GM23338 (cell line): ENCODE data around the gene CDK16. TPM values are rescaled to one million over a fixed set of nuclear protein-coding genes. Genes with fewer than 3 reads are reported as not detected.

Experiments
- ATAC-seq: fragments of 200-7000 bp; cut with Tn5 transposase; 3 replicates; pipeline ENCODE4 v1.9.1; 2020
- DNase-seq: peaks from one replicate; pipeline ENCODE4 v3.0.0-alpha.2; 2015; ENCODE audit warnings: low spot score
- H2AFZ ChIP-seq: fragments of 200-600 bp; sonication (generic); 2 replicates; pipeline ENCODE4 v1.8.0; 2016; ENCODE audit warnings: antibody characterized with exemption, mild to moderate bottlenecking, moderate library complexity
- H3F3A ChIP-seq: fragments of 200-600 bp; sonication (generic); replicated peaks from 2 replicates; pipeline ENCODE4 v1.8.0; 2017; ENCODE audit warnings: antibody characterized with exemption, mixed run types, low read depth
- H3K27ac ChIP-seq: fragments of 200-600 bp; sonication (generic); 2 replicates; pipeline ENCODE4 v1.6.1; 2016; ENCODE audit warnings: low read depth
- H3K27me3 ChIP-seq: fragments of 200-600 bp; sonication (generic); 2 replicates; pipeline ENCODE4 v1.8.0; 2016; ENCODE audit warnings: mild to moderate bottlenecking, mixed run types, moderate library complexity; ENCODE audit not compliant: insufficient read depth
- H3K36me3 ChIP-seq: fragments of 200-600 bp; sonication (generic); 2 replicates; pipeline ENCODE4 v1.8.0; 2016; ENCODE audit warnings: mild to moderate bottlenecking; ENCODE audit not compliant: insufficient read depth
- H3K4me1 ChIP-seq: fragments of 200-600 bp; sonication (generic); 2 replicates; pipeline ENCODE4 v1.8.0; 2016; ENCODE audit warnings: mild to moderate bottlenecking, moderate library complexity; ENCODE audit not compliant: insufficient read depth
- H3K4me2 ChIP-seq: fragments of 200-600 bp; sonication (generic); 2 replicates; pipeline ENCODE4 v1.7.1; 2017; ENCODE audit warnings: mixed run types
- H3K4me3 ChIP-seq: fragments of 200-600 bp; sonication (generic); 2 replicates; pipeline ENCODE4 v1.6.1; 2016; ENCODE audit warnings: mixed run types
- H3K79me2 ChIP-seq: fragments of 200-600 bp; sonication (generic); replicated peaks from 2 replicates; pipeline ENCODE4 v1.8.0; 2017; ENCODE audit warnings: mild to moderate bottlenecking; ENCODE audit not compliant: insufficient read depth
- H3K9me2 ChIP-seq: fragments of 200-600 bp; sonication (generic); 2 replicates; pipeline ENCODE4 v1.8.0; 2017; ENCODE audit not compliant: insufficient read depth
- H4K20me1 ChIP-seq: fragments of 200-600 bp; sonication (generic); replicated peaks from 2 replicates; pipeline ENCODE4 v1.8.0; 2017; ENCODE audit warnings: mild to moderate bottlenecking; ENCODE audit not compliant: insufficient read depth
- H3K27ac Mint-ChIP-seq: 2 replicates; pipeline ENCODE4 v1.8.0; 2020; ENCODE audit warnings: inconsistent platforms, mild to moderate bottlenecking, moderate library complexity, mixed read lengths
- H3K27me3 Mint-ChIP-seq: 3 replicates; pipeline ENCODE4 v1.8.0; 2022; ENCODE audit warnings: low read depth, mild to moderate bottlenecking, moderate library complexity, mixed read lengths, inconsistent platforms; ENCODE audit not compliant: insufficient read depth, poor library complexity
- H3K36me3 Mint-ChIP-seq: 3 replicates; pipeline ENCODE4 v1.8.0; 2021; ENCODE audit warnings: low read depth, mild to moderate bottlenecking, inconsistent platforms, moderate library complexity, mixed read lengths
- H3K4me1 Mint-ChIP-seq: 3 replicates; pipeline ENCODE4 v1.8.0; 2020; ENCODE audit warnings: mild to moderate bottlenecking, inconsistent platforms, mixed read lengths
- H3K4me3 Mint-ChIP-seq: 3 replicates; pipeline ENCODE4 v1.8.0; 2021; ENCODE audit warnings: moderate library complexity, mild to moderate bottlenecking, inconsistent platforms, mixed read lengths
- H3K9me3 Mint-ChIP-seq: 3 replicates; pipeline ENCODE4 v1.8.0; 2020; ENCODE audit warnings: moderate library complexity, mild to moderate bottlenecking, inconsistent platforms, mixed read lengths
- EZH2 ChIP-seq: fragments of 200-600 bp; sonication (generic); IDR thresholded peaks from one replicate; pipeline ENCODE4 v1.8.0; 2017; ENCODE audit warnings: antibody characterized with exemption, mild to moderate bottlenecking, low read depth; ENCODE audit not compliant: unreplicated experiment
- EZH2phosphoT487 ChIP-seq: fragments of 200-600 bp; sonication (generic); IDR thresholded peaks from one replicate; pipeline ENCODE4 v1.8.1; 2018; ENCODE audit warnings: antibody characterized with exemption; ENCODE audit not compliant: unreplicated experiment
- JUNB ChIP-seq: IDR thresholded peaks from one replicate; pipeline ENCODE4 v1.6.1; 2016; ENCODE audit warnings: antibody characterized with exemption; ENCODE audit not compliant: unreplicated experiment
- NANOG ChIP-seq: IDR thresholded peaks from 2 replicates; pipeline ENCODE4 v1.6.1; 2016; ENCODE audit warnings: antibody characterized with exemption, borderline replicate concordance
- STAT1 ChIP-seq: IDR thresholded peaks from one replicate; pipeline ENCODE4 v1.6.1; 2016; ENCODE audit warnings: antibody characterized with exemption; ENCODE audit not compliant: unreplicated experiment
- ZNF114 ChIP-seq: fragments of 250-450 bp; sonication (Bioruptor Pico); IDR thresholded peaks from 2 replicates; pipeline ENCODE4 v1.5.0; 2020; ENCODE audit warnings: mild to moderate bottlenecking, moderate library complexity
- ZNF331 ChIP-seq: fragments of 250-450 bp; sonication (Bioruptor Pico); IDR thresholded peaks from 2 replicates; pipeline ENCODE4 v1.5.0; 2020; ENCODE audit warnings: low read depth, mild to moderate bottlenecking, moderate library complexity
- polyA plus RNA-seq: library from polyadenylated mRNA; unstranded; fragments of >200 nt; fragmentation: Nextera tagmentation; extraction: Ambion mirVana; gene quantifications from 2 replicates; pipeline ENCODE4 v1.2.1, GENCODE V29; 2016
- total RNA-seq: library from RNA; depleted of rRNA; stranded (reverse); fragments of >200 nt; shearing (Covaris generic); gene quantifications from 2 replicates; pipeline ENCODE4 v1.2.3, GENCODE V29; 2014
- TF ChIP-seq, protein P1 (sequence below), 2 experiments: fragments of 200-600 bp in 1 of 2; sonication (generic) in 1 of 2; conservative IDR thresholded peaks; 2 replicates each; pipeline versions ENCODE4 v1.5.1 to v1.6.1; 2016 to 2017; ENCODE audit warnings: antibody characterized with exemption in 2 of 2, low read depth in 2 of 2, mild to moderate bottlenecking in 2 of 2, moderate library complexity in 1 of 2

CDK16 gene
- total and polyA plus RNA-seq, 2 experiments from 2014 or later: 58.9 to 158 TPM

DNA sequence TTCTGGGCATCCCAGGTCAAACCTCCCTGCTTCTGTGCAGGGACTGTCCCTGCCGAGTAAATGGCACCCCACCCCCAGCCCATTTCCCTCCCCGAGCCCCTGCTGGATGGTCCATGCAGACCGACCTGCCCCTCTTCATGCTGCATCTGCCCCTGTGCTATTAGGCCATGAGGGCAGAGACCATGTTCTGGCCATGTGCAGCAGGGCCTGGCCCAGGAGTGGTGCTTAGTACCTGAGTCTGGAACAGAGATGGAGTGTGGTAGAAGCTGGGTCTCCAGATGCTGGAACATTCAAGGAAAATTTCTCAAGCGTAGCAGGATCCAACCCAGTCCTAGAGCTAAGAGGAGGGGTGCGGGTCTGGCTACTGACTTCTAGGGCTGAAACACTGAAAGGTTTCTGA lies 40.1 kb upstream of the CDK16 start:
- Mint-ChIP-seq H3K4me3 (no peak overlapping the region), H3K4me1 (no peaks in the 10 kb centered on the region), H3K9me3 (no peaks in the 10 kb centered on the region), H3K36me3 (peaks cover 36% of the 10 kb centered on the region), H3K27me3 (peaks cover 4% of the 10 kb centered on the region), H3K27ac (no peak overlapping the region)
- DNase-seq (no peak), ATAC-seq (no peak)
- 0 out of 2 replicates have a peak, but pooled peaks cover 3% of the 10 kb centered on the region for H3K36me3 ChIP-seq
- H3K9me2 ChIP-seq: no peaks in the 10 kb centered on the region
- H3K4me3 ChIP-seq: no peak overlapping the region
- no peak for TF ChIP-seq EZH2
- TF ChIP-seq, protein P1, sequence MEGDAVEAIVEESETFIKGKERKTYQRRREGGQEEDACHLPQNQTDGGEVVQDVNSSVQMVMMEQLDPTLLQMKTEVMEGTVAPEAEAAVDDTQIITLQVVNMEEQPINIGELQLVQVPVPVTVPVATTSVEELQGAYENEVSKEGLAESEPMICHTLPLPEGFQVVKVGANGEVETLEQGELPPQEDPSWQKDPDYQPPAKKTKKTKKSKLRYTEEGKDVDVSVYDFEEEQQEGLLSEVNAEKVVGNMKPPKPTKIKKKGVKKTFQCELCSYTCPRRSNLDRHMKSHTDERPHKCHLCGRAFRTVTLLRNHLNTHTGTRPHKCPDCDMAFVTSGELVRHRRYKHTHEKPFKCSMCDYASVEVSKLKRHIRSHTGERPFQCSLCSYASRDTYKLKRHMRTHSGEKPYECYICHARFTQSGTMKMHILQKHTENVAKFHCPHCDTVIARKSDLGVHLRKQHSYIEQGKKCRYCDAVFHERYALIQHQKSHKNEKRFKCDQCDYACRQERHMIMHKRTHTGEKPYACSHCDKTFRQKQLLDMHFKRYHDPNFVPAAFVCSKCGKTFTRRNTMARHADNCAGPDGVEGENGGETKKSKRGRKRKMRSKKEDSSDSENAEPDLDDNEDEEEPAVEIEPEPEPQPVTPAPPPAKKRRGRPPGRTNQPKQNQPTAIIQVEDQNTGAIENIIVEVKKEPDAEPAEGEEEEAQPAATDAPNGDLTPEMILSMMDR (conservative IDR thresholded peaks at IDR 0.05; ENCODE audit: low read depth in 2 of 2): no peak
- TF ChIP-seq ZNF114 (CRISPR knock-in tag): no peak
- no peak for TF ChIP-seq ZNF331 (CRISPR knock-in tag)
- TF ChIP-seq EZH2phosphoT487: no peak
- H4K20me1 ChIP-seq: no peaks in the 10 kb centered on the region
- no peaks in the 10 kb centered on the region for H3K4me1 ChIP-seq
- no peak overlapping the region for H2AFZ ChIP-seq
- no peak overlapping the region for H3K27ac ChIP-seq
- H3K27me3 ChIP-seq: no peaks in the 10 kb centered on the region
- no peak overlapping the region for H3K4me2 ChIP-seq
- H3F3A ChIP-seq: no peaks in the 10 kb centered on the region
- no peaks in the 10 kb centered on the region for H3K79me2 ChIP-seq

GRCh38 chrX:47179221-47179927 lies 39.1 kb upstream of the CDK16 start:
- no peak for ATAC-seq
- TF ChIP-seq ZNF114 (CRISPR knock-in tag) (no peak), STAT1 (no peak), EZH2 (no peak), ZNF331 (CRISPR knock-in tag) (no peak), NANOG (no peak), JUNB (no peak)
- TF ChIP-seq, protein P1 (conservative IDR thresholded peaks at IDR 0.05; ENCODE audit: low read depth in 2 of 2): no peak
- no peak overlapping the region for H3K27ac Mint-ChIP-seq
- peaks cover 36% of the 10 kb centered on the region for H3K36me3 Mint-ChIP-seq
- H3K27ac ChIP-seq: no peak overlapping the region
- no peak overlapping the region for H3K4me2 ChIP-seq
- DNase-seq: no peak
- no peaks in the 10 kb centered on the region for H3K9me2 ChIP-seq
- no peaks in the 10 kb centered on the region for H3K4me1 ChIP-seq
- no peak overlapping the region for H3K4me3 Mint-ChIP-seq
- H3K79me2 ChIP-seq: no peaks in the 10 kb centered on the region
- H4K20me1 ChIP-seq: no peaks in the 10 kb centered on the region
- H3K27me3 ChIP-seq: no peaks in the 10 kb centered on the region
- no peaks in the 10 kb centered on the region for H3F3A ChIP-seq
- H3K4me1 Mint-ChIP-seq: no peaks in the 10 kb centered on the region
- H3K9me3 Mint-ChIP-seq: no peaks in the 10 kb centered on the region
- no peak overlapping the region for H3K4me3 ChIP-seq
- H2AFZ ChIP-seq: no peak overlapping the region
- H3K27me3 Mint-ChIP-seq: peaks cover 4% of the 10 kb centered on the region
- H3K36me3 ChIP-seq: 0 out of 2 replicates have a peak, but pooled peaks cover 3% of the 10 kb centered on the region
